GM19452 (cell line): ENCODE measurements around the gene HOXB5.
A peak's percentile ranks its signal among the peaks of the same experiment; 100 is the strongest.

Experiments
- ATAC-seq: cut with Tn5 transposase; IDR thresholded peaks from one replicate; pipeline ENCODE4 v1.9.1; 2021; ENCODE audit not compliant: unreplicated experiment

HOXB5 gene

DNA sequence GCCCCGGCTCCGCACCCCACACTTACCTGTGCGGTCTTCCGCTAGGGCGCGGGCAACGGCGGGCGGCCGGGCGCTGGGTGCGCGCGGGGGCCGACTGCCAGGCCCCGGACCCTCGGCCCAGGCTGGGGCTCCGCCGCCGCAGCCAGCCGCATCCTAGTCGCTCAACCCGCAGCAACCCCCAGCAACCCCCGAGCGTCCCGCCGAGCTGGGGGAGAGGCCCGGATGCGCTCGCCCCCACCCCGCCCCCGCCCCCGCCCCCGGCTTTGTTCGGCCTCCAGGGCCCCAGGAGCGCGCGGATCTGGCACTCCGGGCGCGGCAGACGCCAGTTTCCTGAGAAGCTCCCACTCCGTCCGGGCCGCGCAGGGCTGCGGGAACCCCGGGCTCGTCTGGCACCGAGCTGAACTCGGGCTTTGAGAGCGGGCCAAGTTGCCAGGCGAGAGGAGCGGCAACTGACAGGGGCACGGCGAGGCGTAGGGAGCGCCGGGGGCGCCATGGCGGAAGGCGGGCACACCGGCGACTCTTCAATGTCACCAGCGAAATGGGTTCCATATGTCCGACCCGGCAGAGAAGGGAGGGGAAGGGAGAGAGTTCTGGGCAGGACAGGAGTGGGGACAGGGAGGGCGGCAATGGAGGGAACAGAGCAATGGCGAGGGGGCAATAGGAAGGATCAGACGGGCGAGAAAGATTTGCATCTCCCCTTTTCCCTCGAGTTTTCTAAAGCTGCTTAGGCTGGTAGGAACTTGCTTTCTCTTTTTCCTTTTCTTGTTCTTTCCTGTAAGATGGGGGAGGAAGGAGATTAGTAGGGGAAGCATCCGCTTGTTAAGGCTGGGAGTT lies 29.2 kb downstream of the HOXB5 start:
- no peak for ATAC-seq

DNA sequence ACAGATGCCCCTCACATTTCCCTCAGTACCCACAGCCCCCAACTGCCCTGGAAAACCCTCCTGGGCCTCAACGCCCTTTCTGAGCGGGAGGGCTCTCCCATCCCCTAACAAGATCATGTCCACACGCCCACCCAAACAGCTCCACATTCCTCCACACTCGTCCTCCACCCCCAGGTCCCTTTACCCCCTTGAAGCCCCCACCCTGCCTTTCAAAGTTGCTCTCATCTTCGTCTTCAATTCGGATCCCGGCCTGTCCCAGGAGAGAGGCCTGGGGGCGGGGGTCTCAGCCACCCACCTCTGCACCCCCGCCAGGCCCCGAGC lies 29.8 kb downstream of the HOXB5 start:
- no peak for ATAC-seq

DNA sequence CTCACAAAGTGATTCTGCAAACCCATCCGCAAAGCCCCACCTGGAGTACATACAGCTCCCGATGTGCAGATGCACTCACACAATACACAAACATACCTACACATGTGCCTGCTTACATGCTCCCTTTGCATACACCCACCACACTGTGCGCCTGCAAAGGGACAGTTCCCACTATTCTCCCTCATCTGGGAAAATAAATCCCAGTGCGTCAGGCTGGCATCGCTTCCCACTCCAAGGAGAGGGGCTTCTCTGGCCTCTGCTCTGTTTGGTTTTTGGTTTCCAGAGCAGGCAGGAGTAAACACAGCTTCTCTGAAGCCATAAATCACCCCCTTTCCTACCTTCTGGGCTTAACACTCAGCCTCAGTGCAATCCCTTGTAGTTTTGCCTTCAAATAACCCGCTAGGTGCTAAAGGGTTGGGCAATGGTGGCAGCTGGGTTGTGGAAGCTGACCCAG lies 30.2 kb downstream of the HOXB5 start:
- no peak for ATAC-seq

DNA sequence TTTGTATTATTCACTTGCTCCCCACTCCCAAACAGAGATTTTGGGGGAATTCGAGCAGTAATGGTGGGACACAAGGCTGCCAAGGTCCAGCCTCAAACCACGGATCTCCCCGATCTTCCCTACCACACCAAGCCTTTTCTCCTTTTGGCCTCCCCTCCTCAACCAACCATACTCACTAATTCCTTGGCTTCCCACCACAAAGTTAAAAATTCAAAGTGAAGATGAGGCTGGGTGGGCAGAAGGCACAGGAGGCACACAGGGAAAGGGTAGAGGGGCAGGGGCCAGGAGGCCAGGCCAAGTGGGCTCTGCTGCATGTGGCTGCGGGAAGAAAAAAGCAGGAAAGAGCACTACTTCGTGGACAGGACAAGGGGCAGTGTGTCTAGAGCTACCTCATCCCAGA lies 30.6 kb downstream of the HOXB5 start:
- ATAC-seq = no peak

DNA sequence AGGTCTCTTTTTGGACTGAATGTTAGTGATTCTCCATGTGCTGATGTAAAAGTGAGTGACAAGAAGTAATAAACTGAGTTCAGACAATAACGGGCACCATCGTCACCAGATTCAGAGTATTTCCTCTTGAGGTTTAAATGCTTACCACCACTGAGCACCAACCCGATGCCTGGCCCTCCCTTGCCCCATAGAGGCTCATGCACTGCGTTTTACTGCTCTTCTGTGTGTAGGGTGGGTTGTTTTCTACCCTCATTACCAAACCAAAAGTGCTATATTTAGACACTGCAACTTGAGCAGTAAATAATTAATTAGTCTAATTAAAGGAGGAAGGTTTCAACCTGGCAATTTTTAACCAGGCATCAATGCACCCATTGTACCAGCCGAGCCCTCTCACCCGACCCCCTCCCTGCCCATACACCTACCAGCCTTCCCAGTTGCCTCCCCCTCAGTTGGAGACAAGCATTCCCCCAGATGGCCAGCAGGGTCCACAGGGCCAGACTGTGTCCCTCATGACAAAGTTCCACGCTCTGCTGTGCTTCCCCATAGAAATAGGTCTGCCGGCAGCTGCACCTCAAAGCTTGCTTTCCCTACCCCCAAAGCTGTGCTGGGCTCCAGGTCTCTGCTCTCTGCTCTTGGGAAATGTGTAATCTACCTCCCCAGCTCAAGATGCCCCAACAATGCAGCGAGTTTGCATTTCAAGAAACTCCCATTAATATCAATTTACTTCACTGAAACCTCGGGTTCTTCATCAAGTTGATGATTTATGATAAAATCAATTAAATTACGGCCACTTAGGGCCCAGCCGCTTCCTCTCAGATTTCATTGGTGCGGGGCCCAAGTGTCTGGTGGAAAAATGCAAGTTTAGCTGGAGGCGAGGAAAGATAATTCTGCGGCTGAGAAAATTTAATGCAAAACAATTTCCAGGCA lies 31.4 kb downstream of the HOXB5 start:
- ATAC-seq = peak; percentile 71

DNA sequence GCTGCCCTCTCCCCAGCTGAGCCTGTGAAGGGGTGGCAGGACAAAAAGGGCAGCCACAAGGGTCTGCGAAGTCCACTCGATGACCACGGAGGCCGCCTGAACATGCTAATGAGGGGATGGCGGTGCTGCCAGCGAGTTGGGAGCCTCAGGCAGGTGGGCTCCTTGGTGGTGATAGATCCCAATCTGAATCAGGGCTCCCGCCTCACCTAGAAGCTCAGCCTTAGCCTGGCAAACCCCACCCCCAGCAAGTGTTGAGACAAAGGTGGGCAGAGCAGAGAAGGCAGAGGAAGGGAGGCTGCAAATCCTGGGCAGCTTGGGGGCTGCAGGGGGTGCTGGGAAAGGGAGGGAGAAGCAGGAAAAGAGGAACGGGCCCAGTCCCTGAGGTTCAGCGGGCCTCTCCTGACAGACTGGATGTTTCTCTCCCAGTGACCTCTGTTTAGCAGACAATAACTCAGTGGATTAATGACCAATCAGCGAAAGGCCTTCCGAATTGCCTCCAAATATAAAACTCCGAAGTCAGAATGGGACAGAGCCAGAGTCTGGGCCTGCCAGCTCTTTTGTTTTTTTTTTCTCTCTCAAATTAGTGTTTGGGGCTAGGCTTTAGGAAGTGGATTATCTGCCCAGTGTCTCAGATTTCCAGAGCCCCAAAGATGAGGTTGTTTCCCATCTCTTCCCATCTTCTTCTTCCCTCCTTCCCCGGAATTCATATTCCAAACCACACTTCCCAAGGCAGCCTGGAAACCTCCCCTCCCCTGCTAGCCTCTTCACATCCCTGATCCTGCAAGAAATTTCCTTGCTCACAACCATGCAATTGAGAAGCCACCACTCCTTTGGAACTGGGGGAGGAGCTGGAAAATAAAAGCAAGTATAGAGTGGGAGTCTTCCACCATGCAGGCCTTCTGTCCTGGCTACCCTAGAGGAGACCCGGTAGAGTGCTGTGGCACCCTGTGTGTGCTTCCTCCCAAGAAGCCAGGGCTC lies 33.5 kb downstream of the HOXB5 start:
- no peak for ATAC-seq

DNA sequence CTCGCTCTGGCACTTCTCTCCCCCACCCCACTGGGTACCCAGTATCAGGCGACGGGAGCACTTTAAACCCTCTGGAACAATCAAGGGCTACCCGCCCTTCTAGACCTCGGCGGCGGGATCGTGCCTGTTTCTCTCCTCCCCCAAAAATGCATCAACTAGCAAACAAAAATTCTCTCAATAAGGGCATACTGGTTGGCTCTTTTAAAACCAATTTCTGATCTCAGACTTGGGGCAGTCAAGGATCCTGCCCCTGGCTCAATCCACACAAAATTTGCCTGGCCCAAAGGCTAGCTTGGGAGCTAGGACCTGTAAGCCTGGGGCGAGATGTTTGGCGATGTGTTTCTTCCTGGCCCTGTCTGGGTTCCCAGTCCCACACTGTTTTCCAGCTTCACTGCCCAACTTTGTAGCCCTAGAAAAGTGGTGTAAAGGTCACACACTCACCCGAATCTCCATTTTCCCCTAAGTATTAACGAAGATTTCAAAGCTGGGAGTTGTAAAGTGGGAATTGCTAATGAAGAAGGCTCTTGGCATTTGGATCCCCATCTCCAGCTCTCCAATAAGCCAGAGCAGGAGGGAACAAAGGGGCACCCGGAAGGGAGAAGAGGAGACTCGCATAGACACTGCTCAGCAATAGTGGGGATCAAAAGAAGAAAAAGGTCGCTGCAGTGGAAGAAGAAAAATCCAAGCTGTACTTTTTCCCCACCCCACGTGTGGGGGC lies 34.3 kb downstream of the HOXB5 start:
- no peak for ATAC-seq

DNA sequence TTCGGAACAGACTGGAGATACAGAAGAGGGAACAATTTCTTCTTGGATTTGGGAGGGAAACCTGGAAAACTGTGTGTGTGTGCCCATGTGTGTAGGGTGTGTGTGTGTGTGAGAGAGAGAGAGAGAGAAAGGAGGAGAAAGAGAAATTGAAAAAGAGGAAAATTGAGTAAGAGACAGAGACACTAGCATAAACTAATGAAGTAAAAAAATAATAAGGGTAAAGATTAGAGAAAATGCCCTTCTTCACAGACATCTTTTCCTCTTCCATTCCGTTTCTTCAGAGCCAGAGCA lies 34.8 kb downstream of the HOXB5 start:
- no peak for ATAC-seq

DNA sequence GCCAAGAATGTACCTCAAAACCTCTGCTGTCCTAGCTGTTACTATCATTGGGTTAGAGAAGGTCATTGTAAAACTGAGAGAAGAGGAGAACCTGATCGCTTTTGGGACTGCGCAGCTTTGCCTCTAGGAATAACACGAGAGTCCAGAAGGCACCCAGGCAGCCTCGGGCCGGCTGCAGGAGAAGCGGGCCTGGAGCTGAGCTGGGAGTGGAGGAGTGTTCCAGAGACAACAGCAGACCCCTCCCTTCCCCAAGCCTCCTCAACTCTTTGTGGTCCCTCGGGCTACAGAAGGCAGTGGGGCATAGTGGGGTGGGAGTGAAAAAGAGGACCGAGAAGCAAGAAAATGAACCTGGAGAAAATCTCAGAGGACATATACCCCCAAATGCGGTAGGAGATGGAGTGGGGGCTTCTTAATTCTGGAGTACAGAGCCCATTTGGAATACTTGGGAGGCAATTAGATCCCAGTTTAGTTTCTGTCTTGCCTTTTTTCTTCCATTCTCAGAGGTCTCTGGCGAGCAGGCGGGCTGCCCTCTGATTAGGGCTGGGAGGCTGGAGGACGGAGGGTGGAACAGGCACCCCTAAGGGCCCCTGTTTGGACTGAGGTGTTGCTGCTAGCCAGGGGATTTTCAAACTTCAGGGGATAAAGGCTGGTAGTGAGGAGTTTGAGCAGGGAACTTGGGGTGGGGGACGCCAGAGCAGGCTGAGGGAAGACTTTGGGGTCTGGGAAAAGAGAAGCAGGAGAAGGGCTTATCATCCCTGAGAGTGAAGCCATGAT lies 35.3 kb downstream of the HOXB5 start:
- ATAC-seq = no peak

DNA sequence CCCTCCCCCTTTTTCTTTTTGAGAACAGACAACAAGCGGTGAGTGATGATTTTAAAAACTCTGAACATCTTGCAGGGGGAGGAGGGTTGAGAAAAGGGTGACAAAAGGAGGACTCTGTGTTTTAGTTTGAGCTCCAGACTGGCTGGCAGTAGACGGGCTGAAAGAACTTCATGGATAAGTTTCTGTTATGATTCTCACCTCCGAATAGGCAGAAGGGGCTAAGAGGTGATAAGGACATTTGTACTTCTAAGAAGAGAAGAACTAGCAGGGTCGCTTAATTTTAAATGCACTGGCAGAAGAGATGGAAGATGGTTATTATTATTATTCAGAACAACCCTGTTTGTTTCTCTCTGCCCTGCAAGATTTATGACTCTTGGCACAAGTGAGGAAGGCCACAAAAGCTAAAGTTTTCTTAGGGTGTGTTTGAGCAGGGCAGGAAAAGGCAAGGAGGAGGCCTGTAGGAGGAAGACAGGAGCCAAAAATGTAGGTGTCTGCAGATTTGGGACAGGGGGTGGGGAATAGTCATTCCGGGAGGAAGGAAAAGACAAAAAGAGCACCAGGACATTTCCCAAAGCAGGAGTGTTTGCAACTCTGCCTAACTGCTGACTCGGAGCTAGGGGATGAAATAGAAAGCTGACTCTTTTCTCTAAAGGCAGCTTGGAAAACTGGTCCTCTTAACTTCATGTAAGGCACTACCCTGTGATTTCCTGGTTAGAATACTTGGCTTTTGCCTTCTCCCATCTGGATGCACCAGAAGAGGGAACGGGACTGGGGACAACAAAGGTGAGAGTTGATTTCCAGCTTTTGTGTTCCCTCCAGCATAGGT lies 36.8 kb downstream of the HOXB5 start:
- ATAC-seq = no peak

DNA sequence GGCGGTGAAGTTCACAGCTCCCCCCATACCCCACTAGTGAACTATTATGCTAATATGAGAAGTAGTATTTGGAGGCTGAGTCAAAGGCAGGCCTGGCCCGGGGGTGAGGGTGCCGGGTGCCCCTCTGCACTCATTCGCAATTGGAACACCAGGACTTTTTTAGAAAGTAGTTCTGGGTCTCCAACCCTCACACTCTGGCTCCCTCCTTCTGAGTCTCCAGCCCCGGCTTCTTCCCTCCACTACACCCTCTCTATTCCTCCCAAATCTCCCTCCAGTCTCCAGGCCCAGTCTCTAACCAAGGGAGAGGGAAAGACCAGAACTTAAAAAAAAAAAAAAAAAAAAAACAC lies 37.4 kb downstream of the HOXB5 start:
- ATAC-seq = no peak

DNA sequence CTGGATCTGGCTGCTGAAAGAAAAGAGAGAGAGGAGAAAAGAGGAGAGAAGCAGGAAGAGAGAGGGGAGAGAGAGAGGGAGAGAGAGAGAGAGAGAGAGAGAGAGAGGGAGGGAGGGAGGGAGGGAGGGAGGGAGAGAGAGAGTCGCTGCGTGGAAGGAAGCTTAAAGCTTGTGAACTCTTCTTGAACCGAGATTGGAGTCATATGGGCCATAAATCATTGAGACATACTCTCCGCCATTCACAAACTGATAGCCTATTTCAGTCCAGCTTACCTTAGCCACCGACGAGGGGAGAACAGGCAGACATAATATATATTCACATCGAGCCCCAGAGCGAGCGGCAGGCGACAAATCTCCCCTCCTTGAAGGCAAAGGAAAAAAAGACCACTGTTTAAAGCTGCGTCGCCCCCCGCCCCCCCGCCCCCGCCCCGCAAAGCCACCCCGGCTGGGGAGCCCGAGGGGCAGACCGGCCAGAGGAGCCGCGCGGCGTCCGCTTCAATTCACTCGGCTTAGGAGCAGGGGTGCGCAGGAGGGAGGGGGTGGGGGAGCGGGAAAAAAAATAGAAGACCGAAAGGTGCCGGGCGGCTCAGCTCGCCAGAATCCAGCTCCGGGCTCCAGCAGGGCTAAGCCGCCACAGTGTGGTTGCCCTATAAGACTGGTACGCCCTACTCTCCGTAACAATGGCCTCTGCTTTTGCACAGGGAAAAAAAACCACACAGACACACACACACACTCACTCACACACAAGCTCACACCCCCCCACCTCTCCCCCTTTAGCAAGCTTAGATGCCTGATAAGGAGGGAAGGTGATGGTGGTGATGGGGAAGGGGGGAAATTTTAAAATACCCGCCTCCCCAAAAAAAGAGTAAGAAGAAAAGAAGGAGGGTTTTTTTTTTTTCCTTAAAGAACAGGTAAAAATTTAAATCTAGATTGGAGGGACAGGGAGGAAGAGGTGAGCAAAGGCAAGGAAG lies 38.0 kb downstream of the HOXB5 start:
- ATAC-seq = no peak

DNA sequence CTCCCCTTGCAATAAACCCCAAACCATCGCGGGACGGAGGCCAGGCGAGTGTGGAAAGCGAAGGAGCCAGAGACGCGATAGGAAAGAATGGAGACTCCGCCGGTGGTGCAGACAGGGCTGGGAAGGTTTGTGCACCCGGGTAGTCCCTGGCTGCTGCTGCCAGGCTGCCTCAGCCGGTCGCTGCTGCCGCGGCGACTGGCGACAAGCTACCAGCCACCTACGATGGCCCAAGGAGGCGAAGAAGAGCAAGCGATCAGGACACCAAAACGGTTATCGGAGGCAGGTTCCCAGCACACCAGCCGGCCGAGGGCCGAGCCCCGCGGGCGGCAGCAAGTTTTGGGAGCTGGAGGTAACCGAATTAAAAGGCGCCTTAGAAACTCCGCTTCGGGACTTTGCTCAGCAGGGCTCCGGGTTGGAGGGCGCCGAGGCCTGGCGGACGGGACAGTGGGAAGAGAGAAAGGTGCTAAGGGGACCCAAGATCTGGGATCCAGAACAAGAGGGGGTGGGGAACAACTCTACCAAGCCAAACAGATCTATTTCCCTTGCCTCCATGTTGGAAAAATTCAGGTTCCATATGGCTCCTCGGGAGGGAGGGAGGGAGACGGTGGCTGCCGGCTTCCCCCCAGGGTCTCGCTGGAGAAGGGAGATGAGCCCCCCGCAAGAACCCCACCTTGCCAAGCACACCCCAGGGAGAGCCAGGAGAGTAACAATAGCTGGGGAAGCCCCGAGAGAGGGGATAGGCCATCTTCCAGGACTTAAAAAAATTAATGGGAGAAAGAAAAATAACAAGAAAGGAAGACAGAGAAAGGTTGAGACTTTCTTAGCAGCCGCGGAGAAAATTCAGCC lies 38.9 kb downstream of the HOXB5 start:
- no peak for ATAC-seq

DNA sequence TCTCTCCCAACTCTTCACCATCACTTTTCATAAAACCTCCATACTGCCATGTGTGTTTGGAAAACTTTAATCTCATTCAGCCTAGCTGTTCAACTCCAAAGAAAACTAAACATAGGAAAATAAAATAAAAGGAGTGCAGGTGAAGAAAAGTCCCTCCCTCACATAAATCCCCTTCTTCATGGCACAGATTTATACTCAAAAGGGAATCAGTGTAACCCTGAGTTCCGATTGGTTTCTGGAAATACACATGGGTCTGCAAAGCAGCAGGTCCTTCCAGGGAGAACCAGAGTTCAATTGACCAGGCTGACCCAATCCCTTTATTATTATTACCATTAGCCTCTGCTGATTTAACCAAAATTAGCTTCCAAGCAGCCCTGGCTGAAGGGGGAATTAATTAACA lies 39.8 kb downstream of the HOXB5 start:
- no peak for ATAC-seq

DNA sequence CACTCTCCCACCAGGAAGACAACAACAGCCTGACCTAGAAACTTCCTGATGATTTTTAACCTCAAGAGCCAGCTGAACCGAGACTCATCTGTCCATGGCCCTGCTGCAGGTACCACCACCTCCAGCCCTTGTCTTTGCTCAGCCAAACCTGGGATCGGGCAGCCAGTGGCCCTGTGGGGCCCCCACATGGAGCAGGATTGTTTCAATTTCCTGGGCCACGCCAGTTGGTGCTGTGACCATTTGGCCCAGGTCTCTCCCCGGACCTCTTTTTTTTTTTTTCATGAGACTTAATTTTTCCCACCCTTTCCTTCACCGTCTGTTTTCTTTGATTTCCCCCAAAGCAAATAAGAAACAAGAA lies 40.4 kb downstream of the HOXB5 start:
- ATAC-seq = no peak

DNA sequence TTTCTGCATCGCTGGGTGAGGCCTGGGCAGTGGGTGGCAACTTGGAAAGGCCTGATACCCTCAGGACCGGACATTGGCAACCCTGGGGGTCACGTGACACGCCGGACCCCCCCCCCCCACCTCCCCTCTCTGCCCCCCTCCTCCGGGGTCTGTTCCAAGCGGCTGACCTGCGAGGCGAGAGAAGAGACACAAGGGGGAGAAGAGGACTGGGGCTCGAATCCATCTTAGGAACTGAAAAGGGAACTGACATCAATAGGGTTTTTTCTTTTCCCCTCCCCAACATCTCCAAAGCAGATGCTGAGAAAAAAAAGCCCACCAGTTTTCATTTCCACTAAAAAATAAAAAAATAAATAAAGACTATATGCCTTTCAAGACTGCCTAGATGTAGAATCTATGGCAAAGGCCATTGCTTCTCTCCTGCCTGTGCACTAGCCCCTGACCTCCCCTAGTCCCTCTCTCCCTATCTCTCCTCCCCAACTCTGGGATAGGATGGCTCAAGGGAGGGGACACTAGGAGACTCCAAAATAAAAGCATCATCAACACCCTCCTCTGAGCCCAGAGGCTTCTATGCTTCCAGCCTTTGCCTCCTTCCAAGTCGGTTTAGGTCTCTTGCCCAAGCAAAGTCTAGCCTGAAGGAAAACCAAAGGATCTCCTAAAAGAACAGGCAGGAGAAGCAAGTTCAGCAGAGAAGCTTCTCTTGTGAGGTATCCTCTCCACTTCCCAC lies 41.0 kb downstream of the HOXB5 start:
- no peak for ATAC-seq
